COLO829 (cell line): ENCODE measurements around the gene FNDC7.
A peak's percentile ranks its signal among the peaks of the same experiment; 100 is the strongest.
"Not testable (repeated sequence)": the region's sequence is repeated elsewhere in the genome, so short reads cannot be mapped to it uniquely, and the experiment has no call there.

Experiments
- DNase-seq: peaks from one replicate; pipeline ENCODE4 v3.0.0; 2012; ENCODE audit warnings: low spot score

The FNDC7 gene

DNA sequence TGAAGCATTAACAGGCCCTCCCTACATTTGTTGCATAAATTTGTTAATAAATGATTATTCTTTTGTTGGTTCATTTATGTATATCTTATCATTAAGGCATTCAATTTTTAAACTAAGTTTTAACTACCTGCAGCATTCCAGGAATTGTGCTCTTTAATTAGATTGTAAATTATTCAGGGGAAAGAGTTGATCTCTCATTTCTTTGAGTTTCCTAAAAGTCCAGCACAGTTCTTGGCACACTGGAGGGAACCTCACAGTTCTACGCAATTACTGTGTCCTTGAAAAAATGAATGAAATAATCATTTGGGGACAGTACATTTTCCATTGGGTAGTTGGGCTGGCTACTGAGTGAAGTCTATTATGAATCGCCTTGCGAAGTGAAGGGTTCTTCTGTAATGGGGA, 33.3 kb downstream of the FNDC7 start:
- no peak for DNase-seq

DNA sequence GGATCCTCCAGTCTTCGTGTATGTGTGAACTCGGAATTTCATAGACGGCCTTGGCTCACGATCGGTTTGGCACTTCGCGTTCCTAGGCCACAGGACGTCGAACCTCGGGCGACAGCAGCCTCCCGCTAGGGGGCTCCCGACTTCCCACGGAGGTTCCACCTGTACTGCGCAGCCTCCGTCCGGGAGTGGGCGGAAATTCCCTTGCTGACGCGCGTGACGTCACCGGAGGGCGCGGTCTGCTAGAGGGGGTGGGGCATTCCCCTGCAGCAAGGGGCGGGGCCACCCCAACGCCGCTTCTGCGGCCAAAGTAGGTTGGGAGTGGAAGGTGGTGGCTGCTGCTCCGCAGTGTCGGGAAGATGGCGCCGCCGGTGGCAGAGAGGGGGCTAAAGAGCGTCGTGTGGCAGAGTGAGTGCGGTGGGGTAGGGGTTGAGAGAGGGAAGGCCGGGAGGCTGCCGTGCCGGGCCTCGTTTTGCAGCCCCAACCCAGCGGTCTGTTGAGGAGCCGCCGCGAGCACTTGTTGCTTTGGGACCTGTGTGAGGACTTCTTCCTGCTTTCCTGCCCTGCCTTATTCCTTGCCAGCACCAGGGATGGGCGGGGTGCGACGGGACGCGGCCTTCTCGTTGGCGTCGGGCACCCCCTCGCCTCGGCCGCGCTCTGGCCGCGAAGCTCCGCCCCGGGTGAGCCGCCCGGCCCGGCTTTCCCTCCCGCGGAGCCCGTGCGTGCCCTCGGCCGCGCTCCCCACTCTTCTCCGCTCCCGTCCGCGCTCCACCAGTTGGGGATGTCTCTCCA, 33.9 kb downstream of the FNDC7 start, which contains the start of gene STXBP3:
Gene STXBP3, plus strand, starts transcription at position 293 of the 789 bp plus-strand sequence. Its CDS starts 64 bp downstream, at position 357.
- DNase-seq, result peak; percentile 90

DNA sequence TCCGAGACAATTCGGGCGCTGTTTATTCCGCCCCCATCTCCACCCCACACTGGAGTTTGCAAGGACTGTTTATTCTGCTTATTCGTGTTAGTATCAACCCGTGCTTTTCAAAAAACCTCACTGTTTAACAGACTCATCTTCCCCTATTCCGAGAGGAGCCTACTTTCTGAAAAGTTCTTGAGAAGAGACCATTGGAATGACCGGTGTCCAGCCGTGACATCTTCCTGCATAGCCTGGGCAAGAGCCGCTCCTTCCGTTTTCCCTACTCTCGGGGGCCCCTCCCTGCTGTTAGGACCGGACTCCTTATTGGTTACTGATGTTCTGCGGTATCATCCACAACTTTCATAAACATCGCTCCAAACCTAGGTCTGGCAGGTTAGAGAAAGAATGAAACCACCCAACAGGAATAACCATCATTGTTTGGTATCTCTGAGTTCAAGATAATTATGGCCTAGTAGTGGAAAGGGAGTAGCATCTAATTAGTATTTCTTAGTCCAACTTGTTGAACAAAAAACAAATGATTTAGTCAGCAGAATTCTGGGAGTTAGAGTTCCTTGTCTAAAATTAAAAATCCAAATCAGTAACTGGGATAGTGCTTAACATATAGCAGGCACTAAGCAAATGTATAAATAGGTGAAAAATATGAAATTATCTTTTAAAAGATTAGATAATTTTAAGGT, 34.6 kb downstream of the FNDC7 start:
- peak; percentile 56 for DNase-seq

DNA sequence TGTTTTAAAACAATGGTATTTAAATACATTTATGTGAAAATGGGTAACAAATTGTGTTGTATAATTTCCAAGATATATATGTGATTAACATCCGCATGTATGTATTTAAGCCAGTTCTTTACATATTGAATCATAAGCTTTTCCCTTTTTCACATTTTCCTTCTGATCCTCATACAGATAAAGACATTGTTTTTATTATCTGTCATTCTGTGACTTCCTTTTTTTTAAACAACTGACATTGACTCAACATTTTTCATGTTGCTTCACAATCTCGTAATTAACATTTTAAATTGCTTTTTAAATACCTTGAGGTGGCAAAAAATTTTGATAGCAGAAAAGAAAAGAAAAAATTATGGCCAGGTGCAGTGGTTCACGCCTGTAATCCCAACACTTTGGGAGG, 35.2 kb downstream of the FNDC7 start:
- DNase-seq, result no peak

DNA sequence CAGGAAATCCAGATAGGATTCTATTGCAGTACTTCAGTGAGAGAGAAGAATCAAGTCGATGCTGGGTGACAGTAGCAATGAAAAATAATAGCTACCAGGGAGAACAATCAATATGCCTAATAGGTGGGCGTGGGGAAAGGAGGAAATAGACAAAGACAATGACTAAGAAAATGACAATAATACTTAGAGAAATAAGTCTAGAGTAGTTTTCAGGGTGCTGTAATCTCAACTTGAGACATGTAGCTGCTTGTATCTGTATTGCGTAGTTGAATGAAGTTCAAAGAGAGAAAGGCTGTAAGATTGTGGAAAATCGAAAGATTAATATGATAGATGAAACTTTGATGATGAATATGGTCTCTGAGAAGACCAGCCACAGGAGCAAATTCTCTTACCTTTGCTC, 36.4 kb downstream of the FNDC7 start:
- no peak for DNase-seq

DNA sequence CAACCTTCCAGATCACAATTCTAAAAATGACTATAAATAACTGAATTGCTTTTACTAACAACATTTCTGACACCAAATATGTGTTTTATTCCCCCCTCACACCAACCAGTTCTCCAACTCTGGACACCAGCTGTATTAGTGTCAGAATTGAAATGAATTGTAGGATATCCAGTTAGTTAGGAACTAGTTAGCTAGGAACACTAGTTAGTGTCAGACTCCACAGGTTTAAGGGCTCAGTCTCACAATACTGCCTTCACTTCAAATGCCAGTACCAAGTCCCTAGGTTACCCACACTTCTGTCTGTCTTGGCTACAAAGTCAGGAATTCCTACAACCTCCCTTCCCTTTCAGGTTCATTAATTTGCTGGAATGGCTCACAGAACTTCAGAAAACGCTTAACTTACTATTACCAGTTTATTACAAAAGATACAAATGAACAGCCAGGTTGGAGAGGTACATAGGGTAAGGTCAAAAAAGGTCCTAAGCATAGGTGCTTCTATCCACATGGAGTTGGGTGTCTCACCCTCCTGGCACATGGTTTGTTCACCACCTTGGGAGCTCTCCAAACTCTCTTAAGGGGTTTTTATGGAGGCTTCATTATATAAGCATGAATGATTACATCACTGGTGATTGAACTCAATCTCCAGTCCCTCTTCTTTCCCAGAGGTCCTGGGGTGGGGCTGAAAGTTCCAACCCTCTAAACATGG, 37.9 kb downstream of the FNDC7 start:
- DNase-seq, result no peak

DNA sequence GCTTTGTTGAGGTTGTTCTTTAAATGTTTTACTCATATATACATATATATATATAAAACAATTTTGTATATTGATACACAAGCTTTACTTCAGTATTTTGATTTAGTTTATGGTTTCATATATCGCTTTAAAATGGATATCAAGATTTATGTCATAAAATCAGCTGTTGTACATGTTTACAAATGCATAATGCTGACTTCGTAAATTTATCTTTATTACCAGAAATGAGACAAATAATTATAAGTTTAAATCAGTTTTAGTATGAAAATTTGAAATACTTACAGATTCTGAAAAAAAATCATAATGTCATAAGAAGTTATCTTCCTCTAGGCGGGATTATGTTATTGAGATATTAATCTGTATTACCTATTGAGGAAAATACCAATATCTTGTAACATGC, 40.7 kb downstream of the FNDC7 start:
- no peak for DNase-seq

DNA sequence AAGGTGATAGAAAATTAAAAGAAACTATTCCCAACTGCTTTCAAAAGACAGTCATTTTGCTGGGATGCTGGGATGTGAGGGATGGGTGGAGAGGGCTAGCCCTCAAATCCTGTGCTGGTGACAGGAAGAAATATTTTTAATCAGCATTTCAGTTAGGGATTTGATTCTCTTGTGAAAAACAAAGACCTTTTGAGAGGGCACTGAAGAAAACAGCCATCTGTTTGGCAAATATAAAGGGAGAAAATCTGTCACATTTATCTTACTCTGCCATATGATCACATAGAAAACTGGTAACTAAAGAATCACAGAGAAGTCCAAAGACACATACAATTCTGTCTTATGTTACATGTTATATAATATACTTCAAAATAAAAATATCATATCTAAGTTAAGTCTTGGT, 46.1 kb downstream of the FNDC7 start:
- no peak for DNase-seq

DNA sequence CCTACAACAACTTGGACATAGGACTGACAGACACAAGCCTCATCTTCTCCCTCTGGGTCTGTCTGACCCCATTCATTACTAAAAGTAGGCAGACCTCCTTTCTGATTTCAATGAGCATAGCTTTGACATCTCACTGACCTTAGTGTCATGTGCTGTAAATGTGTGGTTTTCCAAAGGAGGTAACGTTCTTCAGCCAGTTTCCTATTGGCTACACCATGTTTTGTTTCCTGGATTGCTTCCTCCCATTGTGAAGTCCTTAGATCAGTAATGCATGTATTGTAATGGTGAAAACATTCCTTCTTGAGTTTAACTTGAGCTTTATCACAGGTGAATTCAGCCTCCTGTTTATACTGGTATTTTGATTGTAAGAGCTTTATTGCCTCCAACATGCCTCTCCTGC, 54.4 kb downstream of the FNDC7 start:
- DNase-seq, result no peak

DNA sequence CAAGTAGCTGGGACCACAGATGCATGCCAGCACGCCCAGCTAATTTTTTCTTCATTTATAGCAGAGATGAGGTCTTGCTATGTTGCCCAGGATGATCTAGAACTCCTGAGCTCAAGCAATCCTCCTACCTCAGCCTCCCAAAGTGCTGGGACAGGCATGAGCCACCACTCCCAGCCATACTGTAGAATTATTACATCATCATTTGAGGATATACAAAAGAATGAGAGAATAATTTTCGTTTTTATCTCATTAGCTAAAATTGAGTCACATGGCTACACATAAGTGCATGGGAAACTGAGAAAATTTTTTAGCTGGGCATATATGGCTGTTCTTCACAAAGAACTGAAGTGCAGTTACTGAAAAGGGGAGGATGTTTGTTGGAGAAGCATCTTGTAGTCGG, 55.0 kb downstream of the FNDC7 start:
- no peak for DNase-seq

DNA sequence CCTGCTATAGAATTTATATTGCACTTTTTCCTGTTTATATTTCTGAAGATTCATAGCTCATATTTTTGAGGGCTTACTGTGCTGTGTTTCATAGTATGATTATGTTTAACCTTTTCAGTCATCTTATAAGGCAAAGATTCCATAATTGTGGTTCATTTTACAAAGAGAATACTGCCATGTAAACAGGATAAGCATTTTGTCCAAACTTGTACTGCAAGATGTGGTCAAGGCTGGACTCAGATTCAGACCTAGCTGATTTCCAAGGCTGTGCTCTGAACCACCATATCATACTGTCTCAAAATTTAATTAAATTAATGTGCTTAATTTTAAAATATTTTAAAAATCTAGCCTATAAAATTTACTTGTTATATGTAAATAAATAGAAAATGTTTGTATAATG, 65.1 kb downstream of the FNDC7 start:
- no peak for DNase-seq

DNA sequence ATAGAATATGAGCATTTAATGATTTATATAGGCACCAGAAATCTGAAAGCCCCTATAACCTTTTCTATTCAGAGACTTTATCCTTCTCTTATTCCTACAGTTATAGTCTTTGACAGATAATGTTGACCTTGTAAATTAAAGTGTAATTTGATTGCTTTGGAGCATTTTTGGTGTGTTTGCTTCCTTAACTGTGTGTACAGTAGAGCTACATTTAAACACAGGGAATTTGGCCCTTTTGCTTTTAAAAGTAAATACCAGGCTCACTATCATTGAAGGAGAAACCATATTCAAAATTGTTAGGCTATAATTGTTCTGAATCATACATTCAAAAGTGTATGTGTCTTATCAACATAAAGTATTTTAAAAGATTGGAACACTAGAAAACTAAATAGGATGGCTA, 66.7 kb downstream of the FNDC7 start:
- no peak for DNase-seq

DNA sequence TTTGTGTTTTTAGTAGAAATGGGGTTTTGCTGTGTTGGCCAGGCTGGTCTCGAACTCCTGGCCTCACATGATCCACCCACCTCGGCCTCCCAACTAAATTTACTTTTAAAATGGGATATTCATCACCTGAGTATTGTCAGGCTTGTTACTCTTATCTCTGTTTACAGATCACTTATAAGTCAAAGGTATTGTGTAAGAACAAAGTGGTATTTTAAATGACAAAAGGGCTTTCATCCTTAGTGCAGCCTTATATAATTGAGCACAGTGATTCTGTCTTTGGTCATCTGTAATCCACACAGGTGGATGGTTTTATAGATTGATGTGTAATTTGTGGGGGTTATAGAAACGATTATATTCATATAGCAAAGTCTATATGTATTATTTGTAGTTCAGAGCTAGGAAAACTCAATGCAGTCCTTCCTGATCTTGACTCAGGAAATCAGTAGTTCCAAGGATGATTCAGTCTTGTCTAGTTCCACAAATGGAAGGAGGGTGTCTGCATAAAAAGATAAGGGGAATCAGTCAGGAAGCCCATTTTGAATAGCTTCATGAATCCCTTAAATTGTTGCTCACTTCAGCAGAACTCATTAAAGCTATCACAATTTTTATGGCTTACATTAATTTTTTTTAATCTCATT, 68.3 kb downstream of the FNDC7 start:
- no peak for DNase-seq

DNA sequence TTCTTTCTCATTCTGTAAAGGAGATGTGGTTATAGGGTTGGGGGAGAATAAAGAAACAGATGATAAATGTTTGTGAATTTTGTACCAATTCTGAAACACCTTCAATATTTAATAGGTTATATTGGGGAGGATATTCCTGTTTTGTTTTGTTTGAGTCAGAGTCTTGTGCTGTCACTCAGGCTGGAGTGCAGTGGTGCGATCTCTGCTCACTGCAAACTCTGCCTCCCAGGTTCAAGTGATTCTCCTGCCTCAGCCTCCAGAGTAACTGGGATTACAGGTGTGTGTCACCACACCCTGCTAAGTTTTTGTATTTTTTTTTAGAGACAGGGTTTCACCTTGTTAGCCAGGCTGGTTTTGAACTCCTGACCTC, 68.9 kb downstream of the FNDC7 start:
- not testable (repeated sequence) for DNase-seq

DNA sequence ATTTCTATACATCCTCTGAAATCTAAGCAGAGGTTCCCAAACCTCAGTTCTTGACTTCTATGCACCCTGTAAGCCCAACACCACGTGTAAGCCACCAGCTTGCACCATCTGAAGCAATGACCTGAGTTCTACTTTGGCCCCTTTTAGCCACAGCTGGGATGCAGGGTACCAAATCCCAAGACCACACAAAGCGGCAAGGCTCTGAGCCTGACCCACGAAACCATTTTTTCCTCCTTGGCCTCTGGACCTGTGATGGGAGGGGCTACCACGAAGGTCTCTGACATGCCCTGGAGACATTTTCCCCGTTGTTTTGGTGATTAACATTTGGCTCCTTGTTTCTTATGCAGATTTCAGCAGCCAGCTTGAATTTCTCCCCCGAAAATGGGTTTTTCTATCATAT, 72.6 kb downstream of the FNDC7 start:
- no peak for DNase-seq

DNA sequence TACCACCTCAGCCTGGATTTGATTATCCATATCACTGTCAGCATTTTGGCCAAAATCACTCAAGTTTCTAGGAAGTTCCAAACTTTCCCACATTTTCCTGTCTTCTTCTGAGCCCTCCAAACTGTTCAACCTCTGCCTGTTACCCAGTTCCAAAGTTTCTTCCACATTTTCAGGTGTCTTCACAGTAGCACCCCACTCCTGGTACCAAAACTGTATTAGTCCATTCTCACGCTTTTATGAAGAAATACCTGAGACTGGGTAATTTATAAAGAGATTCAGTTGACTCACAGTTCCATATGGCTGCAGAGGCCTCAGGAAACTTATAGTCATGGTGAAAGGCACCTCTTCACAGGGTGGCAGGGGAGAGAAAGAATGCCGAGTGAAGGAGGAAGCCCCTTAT, 73.2 kb downstream of the FNDC7 start:
- DNase-seq, result no peak

DNA sequence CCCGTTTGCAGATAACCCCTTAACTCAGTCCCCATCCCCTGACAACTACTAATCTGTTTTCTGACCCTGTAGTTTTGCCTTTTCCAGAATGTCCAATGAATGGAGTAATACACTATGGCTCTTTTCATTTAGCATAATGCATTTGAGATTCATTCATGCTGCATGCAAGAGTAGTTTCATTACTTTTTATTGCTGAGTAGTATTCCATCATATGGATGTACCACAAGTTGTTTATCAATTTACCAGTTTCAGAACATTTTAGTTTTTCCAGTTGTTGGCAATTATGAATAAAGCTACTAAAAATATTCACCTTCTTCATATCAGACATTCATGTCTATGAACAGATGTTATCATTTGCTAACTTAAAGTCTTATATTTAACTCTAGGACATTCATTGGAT, 79.1 kb downstream of the FNDC7 start:
- no peak for DNase-seq
